Epidermal melanocyte (primary cell): ENCODE measurements around the gene B4GALNT4.
A peak's percentile ranks its signal among the peaks of the same experiment; 100 is the strongest.
"Not testable (repeated sequence)": the region's sequence is repeated elsewhere in the genome, so short reads cannot be mapped to it uniquely, and the experiment has no call there.

Experiments
- DNase-seq: peaks from one replicate; pipeline ENCODE4 v3.0.0; 2011; ENCODE audit warnings: low spot score; ENCODE audit not compliant: insufficient read length

Gene B4GALNT4

DNA sequence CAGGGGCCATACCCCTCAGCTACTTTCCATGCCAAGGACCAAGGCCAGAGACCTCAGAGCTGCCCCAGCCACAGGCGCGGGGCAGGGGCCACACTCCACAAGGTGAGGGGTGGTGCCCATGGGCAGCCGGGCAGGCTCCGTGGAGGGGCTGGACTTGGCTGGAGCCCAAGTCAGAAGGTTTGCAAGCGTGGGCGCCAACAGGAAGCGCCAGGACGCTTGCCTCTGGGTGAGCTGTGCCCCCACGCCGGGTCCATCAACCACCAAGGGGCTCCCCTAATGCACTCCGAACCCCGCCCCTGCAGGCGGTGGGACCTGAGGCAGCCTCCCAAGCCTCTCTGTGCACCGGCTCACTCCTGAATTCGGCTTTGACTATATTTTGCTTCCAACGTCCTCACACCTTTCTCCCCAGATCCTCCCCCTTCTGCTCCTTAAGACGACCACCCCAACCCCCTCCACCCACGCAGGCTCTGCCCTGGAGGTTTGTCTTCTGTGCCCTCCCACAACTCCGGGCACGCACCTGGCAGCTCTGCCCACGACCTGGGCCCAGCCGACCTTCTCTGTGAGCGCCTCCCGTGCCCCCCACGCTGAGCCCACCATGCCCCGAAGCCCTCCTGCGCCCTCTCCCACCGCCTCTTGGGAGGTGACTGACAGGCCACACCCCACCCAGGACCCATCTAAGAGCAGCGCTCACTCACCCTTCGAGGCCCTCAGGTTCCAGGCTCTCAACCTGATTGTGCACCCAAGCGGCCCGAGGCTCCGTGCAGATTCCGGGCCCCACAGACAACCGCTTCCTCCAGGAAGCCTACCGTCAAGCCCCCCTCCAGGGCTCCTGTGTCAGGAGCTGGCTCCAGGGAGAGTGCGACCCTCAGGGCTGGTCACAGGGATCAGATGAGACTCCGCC is 22.1 kb downstream of the B4GALNT4 start:
- DNase-seq = no peak

GRCh38 chr11:392102-392777 is 22.9 kb downstream of the B4GALNT4 start:
- DNase-seq = no peak

- peak; percentile 95 for DNase-seq
Observed at GRCh38 chr11:393219-394033, 24.1 kb downstream of the B4GALNT4 start.

GRCh38 chr11:394034-394857 is 24.9 kb downstream of the B4GALNT4 start, which contains the start of gene PKP3:
PKP3 (plus strand) TSS chr11:394209; CDS start chr11:394293, 84 bp downstream.
- DNase-seq = no peak

DNA sequence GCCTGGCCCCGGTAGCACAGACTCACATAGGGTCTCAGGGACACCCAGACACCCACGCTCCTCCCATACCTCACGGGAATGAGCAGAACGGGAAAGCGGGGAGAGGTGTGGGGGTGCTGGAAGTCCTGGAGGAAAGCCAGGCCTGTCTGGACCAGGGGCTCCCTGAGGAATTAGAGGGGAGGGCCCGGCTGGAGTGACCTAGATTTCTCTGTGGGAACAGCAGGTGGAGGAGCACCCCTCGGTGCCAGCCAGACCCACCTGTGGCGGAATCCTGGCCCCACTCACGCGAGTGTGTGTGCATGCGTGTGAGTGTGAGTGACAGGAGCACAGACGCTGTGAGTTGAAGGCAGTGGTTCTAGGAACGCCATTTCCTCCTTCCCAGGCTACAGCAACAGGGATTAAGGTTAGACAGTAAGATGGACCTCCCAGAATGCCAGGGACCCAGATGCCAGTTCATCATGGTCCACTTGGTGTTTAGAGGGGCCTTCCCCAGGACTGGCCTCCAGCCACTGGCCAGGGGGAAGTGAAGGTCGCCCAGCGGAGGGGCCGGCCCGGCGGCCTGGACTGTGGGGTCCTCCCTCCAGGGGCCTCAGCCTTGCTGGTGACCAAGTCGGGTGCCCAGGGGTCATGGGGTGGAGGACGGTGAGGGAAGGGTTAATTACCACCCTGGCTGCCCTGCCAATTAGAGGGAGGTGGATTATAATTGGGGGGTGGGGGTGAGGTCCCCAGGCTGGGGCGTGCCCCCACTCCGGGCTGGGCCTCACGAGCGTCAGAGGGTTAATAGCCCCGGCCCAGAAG is 25.8 kb downstream of the B4GALNT4 start:
- DNase-seq = no peak

- no peak for DNase-seq
Observed at GRCh38 chr11:395866-396265, 26.6 kb downstream of the B4GALNT4 start.

GRCh38 chr11:396511-396947 is 27.2 kb downstream of the B4GALNT4 start:
- no peak for DNase-seq

DNA sequence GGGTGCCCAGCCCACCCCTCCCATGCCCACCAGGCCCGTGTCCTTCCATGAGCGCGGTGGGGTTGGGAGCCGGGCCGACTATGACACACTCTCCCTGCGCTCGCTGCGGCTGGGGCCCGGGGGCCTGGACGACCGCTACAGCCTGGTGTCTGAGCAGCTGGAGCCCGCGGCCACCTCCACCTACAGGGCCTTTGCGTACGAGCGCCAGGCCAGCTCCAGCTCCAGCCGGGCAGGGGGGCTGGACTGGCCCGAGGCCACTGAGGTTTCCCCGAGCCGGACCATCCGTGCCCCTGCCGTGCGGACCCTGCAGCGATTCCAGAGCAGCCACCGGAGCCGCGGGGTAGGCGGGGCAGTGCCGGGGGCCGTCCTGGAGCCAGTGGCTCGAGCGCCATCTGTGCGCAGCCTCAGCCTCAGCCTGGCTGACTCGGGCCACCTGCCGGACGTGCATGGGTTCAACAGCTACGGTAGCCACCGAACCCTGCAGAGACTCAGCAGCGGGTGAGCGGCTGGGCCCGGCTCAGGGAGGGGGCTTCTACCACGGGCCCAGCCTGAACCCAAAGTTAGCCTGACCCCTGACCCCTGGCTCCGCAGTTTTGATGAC is 27.7 kb downstream of the B4GALNT4 start:
- DNase-seq = no peak

GRCh38 chr11:398826-399225 is 29.5 kb downstream of the B4GALNT4 start:
- DNase-seq = no peak

DNA sequence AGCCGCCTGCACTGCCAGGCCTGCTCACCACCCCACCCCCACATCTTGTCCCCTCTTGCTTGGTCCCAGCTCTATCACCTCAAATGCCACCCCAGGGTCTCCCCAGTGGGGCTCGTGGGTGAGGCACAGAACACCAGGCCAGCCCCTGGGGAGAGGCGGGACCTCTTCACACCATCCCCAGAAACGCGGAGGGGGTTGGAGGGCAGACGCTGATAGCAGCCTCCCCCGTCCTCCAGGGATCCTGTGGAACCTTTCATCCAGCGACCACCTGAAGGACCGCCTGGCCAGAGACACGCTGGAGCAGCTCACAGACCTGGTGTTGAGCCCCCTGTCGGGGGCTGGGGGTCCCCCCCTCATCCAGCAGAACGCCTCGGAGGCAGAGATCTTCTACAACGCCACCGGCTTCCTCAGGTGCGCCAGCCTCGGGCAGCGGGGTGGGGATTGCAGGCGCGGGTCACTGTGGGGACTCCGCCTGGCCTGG is 30.5 kb downstream of the B4GALNT4 start:
- no peak for DNase-seq

- no peak for DNase-seq
Observed at GRCh38 chr11:400241-400689, 31.0 kb downstream of the B4GALNT4 start.

DNA sequence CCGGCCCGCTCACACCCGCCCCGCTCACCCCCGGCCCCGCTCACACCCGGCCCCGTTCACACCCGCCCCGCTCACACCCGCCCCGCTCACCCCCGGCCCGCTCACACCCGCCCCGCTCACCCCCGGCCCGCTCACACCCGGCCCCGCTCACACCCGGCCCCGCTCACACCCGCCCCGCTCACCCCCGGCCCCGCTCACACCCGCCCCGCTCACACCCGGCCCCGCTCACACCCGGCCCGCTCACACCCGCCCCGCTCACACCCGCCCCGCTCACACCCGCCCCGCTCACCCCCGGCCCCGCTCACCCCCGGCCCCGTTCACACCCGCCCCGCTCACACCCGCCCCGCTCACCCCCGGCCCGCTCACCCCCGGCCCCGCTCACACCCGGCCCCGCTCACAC is 31.9 kb downstream of the B4GALNT4 start:
- DNase-seq = not testable (repeated sequence)

GRCh38 chr11:403021-403760 is 33.9 kb downstream of the B4GALNT4 start:
- DNase-seq = no peak

GRCh38 chr11:403761-404431 is 34.6 kb downstream of the B4GALNT4 start:
- no peak for DNase-seq

DNA sequence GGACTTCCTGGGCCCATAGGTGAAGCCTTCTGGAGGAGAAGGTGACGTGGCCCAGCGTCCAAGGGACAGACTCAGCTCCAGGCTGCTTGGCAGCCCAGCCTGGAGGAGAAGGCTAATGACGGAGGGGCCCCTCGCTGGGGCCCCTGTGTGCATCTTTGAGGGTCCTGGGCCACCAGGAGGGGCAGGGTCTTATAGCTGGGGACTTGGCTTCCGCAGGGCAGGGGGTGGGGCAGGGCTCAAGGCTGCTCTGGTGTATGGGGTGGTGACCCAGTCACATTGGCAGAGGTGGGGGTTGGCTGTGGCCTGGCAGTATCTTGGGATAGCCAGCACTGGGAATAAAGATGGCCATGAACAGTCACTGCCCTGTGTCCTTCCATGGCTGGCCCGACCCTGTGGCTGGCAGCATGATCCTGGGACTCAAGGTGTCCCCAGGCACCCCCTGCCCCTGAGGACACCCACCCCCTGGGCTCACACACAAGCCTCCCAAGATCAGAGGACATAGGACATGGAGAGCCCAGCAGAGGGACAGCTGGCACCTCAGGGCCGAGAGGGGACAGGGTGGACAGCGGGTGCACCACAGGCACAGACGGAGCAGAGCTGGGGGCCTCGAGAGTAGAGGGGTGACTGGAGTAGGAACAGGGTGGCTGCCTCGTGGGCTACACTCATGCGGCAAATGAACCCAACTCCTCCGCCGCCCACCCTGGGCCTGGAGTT is 35.4 kb downstream of the B4GALNT4 start:
- DNase-seq = no peak

DNA sequence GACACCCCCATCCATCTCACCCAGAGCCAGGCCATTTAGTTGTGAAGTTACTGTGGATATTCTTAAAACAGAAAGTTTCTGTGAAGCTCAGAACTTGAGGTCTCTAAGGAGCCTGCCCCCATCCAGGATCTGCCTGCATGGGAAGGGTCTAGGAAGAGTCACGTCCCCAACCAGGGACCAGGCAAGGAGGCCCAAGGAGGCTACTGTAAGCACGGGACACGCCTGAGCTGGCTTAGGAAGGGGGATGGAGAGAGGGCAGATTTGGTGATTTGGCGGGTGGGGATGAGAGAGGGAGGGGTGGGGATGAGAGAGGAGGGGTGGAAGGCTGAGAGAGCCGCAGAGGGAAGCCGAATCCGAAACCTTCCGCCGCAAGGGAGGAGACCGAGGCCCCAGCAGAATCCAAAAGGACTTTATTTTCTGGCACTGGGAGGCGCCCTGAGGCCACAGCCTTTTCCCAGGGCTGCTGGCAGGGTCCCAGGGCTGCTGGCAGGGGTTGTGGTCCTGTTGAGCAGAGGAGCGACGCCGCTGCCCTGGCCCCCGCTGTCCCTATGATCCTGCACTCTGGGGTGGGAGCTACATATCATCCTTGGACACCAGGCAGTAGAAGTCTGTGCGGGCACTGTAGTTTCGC is 36.1 kb downstream of the B4GALNT4 start:
- no peak for DNase-seq
